Endothelial cell of umbilical vein (primary cell): ENCODE data around the gene RMC1. TPM values are rescaled to one million over a fixed set of nuclear protein-coding genes. Genes with fewer than 3 reads are reported as not detected.

Experiments used
- BruUV-seq: library from RNA; stranded (reverse); fragments of 400-500 nt; replicated peaks from 2 replicates; lab custom pipeline; 2021; lab: Mats Ljungman, UMichigan
- CTCF ChIA-PET: fragments of 300-600, 350-600 bp; sonication (Branson Sonifier 250); formaldehyde crosslinking; loops from one replicate; lab custom pipeline; 2021; ENCODE audit warnings: antibody characterized with exemption, inconsistent platforms; lab: Charles Lee
- POLR2A ChIA-PET: fragments of 300-600, 350-600 bp; sonication (Branson Sonifier 250); formaldehyde crosslinking; loops from one replicate; lab custom pipeline; 2021; ENCODE audit warnings: antibody characterized with exemption, inconsistent platforms; lab: Charles Lee
- DNase-seq: peaks from one replicate; pipeline ENCODE4 v3.0.0-alpha.2; 2011; ENCODE audit warnings: low read depth, low spot score
- FAIRE-seq: peaks from 2 replicates; lab custom pipeline; 2011; peaks lifted over from hg19 to GRCh38; lab: Jason Lieb, UNC
- H2AFZ ChIP-seq: 2 replicates; pipeline ENCODE4 v1.6.0; 2012; ENCODE audit warnings: low read depth, low read length, control low read depth, inconsistent platforms
- H3K27ac ChIP-seq: 2 replicates; pipeline ENCODE4 v1.5.1; 2011; ENCODE audit warnings: low read depth, mild to moderate bottlenecking, control low read depth, low read length, moderate library complexity; ENCODE audit not compliant: insufficient read depth
- H3K27me3 ChIP-seq, 2 experiments: 2 replicates each; pipeline versions ENCODE4 v1.6.0 to v1.6.1; 2011; ENCODE audit warnings: low read length in 2 of 2, mixed read lengths in 1 of 2; ENCODE audit not compliant: control insufficient read depth in 2 of 2, insufficient read depth in 2 of 2
- H3K36me3 ChIP-seq, 2 experiments: 2 replicates in 1 of 2; 3 replicates in 1 of 2; pipeline ENCODE4 v1.5.1; 2011; ENCODE audit warnings: low read length in 2 of 2, mild to moderate bottlenecking in 1 of 2, moderate library complexity in 1 of 2; ENCODE audit not compliant: control insufficient read depth in 2 of 2, insufficient read depth in 2 of 2; ENCODE audit errors: extremely low read depth in 1 of 2
- H3K4me1 ChIP-seq: 3 replicates; pipeline ENCODE4 v1.5.1; 2011; ENCODE audit warnings: mild to moderate bottlenecking, low read length; ENCODE audit not compliant: control insufficient read depth, insufficient read depth; ENCODE audit errors: extremely low read depth
- H3K4me2 ChIP-seq: 2 replicates; pipeline ENCODE4 v1.6.1; 2011; ENCODE audit warnings: low read length, control low read depth, mixed read lengths; ENCODE audit not compliant: insufficient read depth
- H3K4me3 ChIP-seq, 3 experiments: fragments of 200-600 bp in 1 of 3; sonication (generic), shearing (Covaris generic) in 1 of 3; replicated peaks in 1 of 3; 2 replicates each; pipeline ENCODE4 v1.5.1; 2011 to 2016; ENCODE audit warnings: control low read depth in 3 of 3, low read length in 3 of 3, mild to moderate bottlenecking in 2 of 3, inconsistent platforms in 1 of 3, low read depth in 1 of 3, moderate library complexity in 1 of 3; ENCODE audit not compliant: insufficient read depth in 1 of 3
- H3K79me2 ChIP-seq: 2 replicates; pipeline ENCODE4 v1.6.0; 2012; ENCODE audit warnings: low read length, inconsistent platforms; ENCODE audit not compliant: control insufficient read depth, insufficient read depth
- H3K9ac ChIP-seq: replicated peaks from 2 replicates; pipeline ENCODE3; 2011; ENCODE audit warnings: low read length, control low read depth; ENCODE audit not compliant: insufficient read depth; ENCODE audit errors: extremely low read depth
- H3K9me1 ChIP-seq: replicated peaks from 3 replicates; pipeline ENCODE4 v1.6.0; 2011; ENCODE audit warnings: mild to moderate bottlenecking, low read length; ENCODE audit not compliant: control insufficient read depth, insufficient read depth; ENCODE audit errors: extremely low read depth
- H3K9me3 ChIP-seq: replicated peaks from 2 replicates; pipeline ENCODE4 v1.5.1; 2012; ENCODE audit warnings: low read length, inconsistent platforms; ENCODE audit not compliant: control insufficient read depth, insufficient read depth
- H4K20me1 ChIP-seq: replicated peaks from 2 replicates; pipeline ENCODE3; 2011; ENCODE audit warnings: mild to moderate bottlenecking, low read length; ENCODE audit not compliant: control insufficient read depth, insufficient read depth; ENCODE audit errors: extremely low read depth
- EZH2 ChIP-seq: IDR thresholded peaks from 2 replicates; pipeline ENCODE4 v1.6.1; 2012; ENCODE audit warnings: borderline replicate concordance, low read depth, mild to moderate bottlenecking, moderate library complexity, low read length, inconsistent platforms; ENCODE audit not compliant: severe bottlenecking
- FOS ChIP-seq: IDR thresholded peaks from 2 replicates; pipeline ENCODE4 v1.6.1; 2011; ENCODE audit warnings: mild to moderate bottlenecking, low read length, moderate library complexity, borderline replicate concordance; ENCODE audit not compliant: insufficient read depth
- GATA2 ChIP-seq: IDR thresholded peaks from 2 replicates; pipeline ENCODE4 v1.7.0; 2011; ENCODE audit warnings: low read depth, mild to moderate bottlenecking, moderate library complexity, mixed read lengths, low read length; ENCODE audit not compliant: insufficient read length, insufficient read depth
- JUN ChIP-seq: IDR thresholded peaks from 2 replicates; pipeline ENCODE4 v1.6.1; 2011; ENCODE audit warnings: borderline replicate concordance, low read depth; ENCODE audit not compliant: insufficient read length, insufficient read depth
- MYC ChIP-seq: IDR thresholded peaks from one replicate; pipeline ENCODE4 v1.6.1; 2011; ENCODE audit warnings: mild to moderate bottlenecking, low read depth, low read length
- POLR2A ChIP-seq: IDR thresholded peaks from 2 replicates; pipeline ENCODE4 v1.6.1; 2012; ENCODE audit warnings: low read depth, mild to moderate bottlenecking, control low read depth, low read length
- POLR2AphosphoS5 ChIP-seq: IDR thresholded peaks from 2 replicates; pipeline ENCODE4 v1.6.1; 2012; ENCODE audit warnings: low read depth, mild to moderate bottlenecking, control low read depth, low read length, moderate library complexity; ENCODE audit not compliant: insufficient read depth
- dilution Hi-C: fragments of 300-500 bp; cut with MboI; formaldehyde crosslinking; loops from one replicate; pipeline ENCODE4 v1.15.0; 2019; ENCODE audit warnings: low sequenced_read_pairs; ENCODE audit not compliant: extremely low pct_ligation_motif_present
- intact Hi-C: fragments of 100-400 bp; cut with micrococcal nuclease; formaldehyde crosslinking; loops from one replicate; pipeline ENCODE4 v1.10.0; 2022
- polyA plus RNA-seq, 4 experiments: library from polyadenylated mRNA; depleted of rRNA in 3 of 4; stranded (reverse) in 3 of 4; unstranded in 1 of 4; fragments of >200 nt; gene quantifications; 2 replicates each; pipeline versions ENCODE4 v1.2.1 to v1.2.3, GENCODE V29; 2011 to 2012; ENCODE audit warnings: missing spikeins in 1 of 4
- total RNA-seq: library from RNA; stranded (reverse); gene quantifications from 2 replicates; pipeline ENCODE4 v1.2.3, GENCODE V29; 2021
- TF ChIP-seq, protein P1 (sequence below): IDR thresholded peaks from 2 replicates; pipeline ENCODE4 v1.6.1; 2011; ENCODE audit not compliant: insufficient read depth, insufficient read length
- TF ChIP-seq, protein P2 (sequence below), 2 donors: IDR thresholded peaks; 1 replicate in 1 of 2; 2 replicates in 1 of 2; pipeline ENCODE4 v1.5.1; 2011; ENCODE audit warnings: low read length in 2 of 2, mild to moderate bottlenecking in 2 of 2, moderate library complexity in 2 of 2, control low read depth in 1 of 2, inconsistent platforms in 1 of 2, low read depth in 1 of 2; ENCODE audit not compliant: insufficient read depth in 1 of 2; ENCODE audit errors: extremely low read depth in 1 of 2

The RMC1 gene
- total and polyA plus RNA-seq, 2 donors (not counting 3 experiments of a cell fraction or from before 2014, with no cell fraction given), result 26.2 to 29.7 TPM

DNA sequence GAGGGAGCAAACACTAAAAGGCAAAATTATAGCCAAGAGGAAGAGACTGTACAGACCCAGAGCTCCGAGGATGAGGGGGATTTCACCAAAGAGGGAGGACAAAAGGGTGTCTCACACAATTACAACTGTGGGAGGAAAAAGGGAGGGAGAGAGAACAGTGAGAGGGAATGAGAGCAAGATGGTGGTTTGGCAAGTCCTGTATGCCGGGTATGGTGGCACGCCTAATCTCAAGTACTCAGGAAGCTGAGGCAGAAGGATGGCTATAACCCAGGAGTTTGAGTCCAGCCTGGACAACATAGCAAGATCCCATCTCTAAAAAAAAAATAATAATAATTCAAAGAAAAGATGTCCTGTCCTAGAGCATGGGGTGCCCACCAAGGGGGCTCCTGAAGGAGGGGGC, 48.7 kb downstream of the RMC1 start:
- ChIA-PET POLR2A (no interaction called here), CTCF (interaction anchor here (0.7 to 1.3 kb wide), 2 partner anchors 10 to 151 kb away, joined by 3 to 4 read pairs; no protein-coding TSS in a partner anchor)
- Histone ChIP-seq H2AFZ (no peak overlapping the region), H3K9me3 (no peaks in the 10 kb centered on the region), H3K79me2 (no peaks in the 10 kb centered on the region), H3K36me3 (peaks cover 7 to 19% of the 10 kb centered on the region in 2 experiments), H4K20me1 (no peaks in the 10 kb centered on the region), H3K9me1 (no peaks in the 10 kb centered on the region), H3K9ac (no peak overlapping the region), H3K4me1 (no peaks in the 10 kb centered on the region), H3K4me2 (no peak overlapping the region), H3K4me3 (no peak overlapping the region), H3K27me3 (no peaks in the 10 kb centered on the region), H3K27ac (no peak overlapping the region)
- FAIRE-seq (no peak), DNase-seq (no peak)
- intact Hi-C loops (no loop called here), dilution Hi-C loops (no loop called here)
- BruUV-seq, result no TSS peak
- TF ChIP-seq POLR2A (no peak), MYC (no peak), EZH2 (no peak), FOS (no peak), POLR2AphosphoS5 (no peak)
- TF ChIP-seq, protein P1, sequence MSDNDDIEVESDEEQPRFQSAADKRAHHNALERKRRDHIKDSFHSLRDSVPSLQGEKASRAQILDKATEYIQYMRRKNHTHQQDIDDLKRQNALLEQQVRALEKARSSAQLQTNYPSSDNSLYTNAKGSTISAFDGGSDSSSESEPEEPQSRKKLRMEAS, result no peak

DNA sequence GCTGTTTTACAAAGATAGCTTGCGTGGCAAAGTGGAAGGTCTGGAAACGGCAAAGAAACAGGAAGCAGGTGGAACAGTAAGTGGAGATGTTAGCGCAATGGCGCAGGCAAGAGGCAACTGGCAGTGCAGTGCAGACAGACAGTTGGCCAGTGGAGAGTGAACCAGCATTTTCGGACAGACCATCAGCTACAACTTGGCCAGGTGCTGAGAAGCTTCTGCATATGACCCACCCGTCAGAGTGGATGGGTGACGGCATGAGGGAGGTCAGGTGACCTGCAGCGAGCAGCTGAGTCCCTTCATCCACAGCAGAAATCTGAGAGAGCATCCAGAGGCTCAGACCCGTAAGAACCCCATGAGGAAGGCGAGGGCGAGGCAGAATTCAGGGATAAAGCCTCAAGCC, 49.2 kb downstream of the RMC1 start:
- no peak overlapping the region for H3K4me2 ChIP-seq
- no peaks in the 10 kb centered on the region for H3K79me2 ChIP-seq
- H3K4me3 ChIP-seq, result no peak overlapping the region
- ChIA-PET POLR2A (no interaction called here), CTCF (interaction anchor here (0.7 to 1.3 kb wide), 2 partner anchors 9 to 151 kb away, joined by 3 to 4 read pairs; no protein-coding TSS in a partner anchor)
- H4K20me1 ChIP-seq, result no peaks in the 10 kb centered on the region
- peaks cover 7 to 19% of the 10 kb centered on the region in 2 experiments for H3K36me3 ChIP-seq
- no peaks in the 10 kb centered on the region for H3K9me3 ChIP-seq
- no peak overlapping the region for H2AFZ ChIP-seq
- H3K9me1 ChIP-seq, result no peaks in the 10 kb centered on the region
- H3K9ac ChIP-seq, result no peak overlapping the region
- no TSS peak for BruUV-seq
- no peak for DNase-seq
- dilution Hi-C loops (no loop called here), intact Hi-C loops (no loop called here)
- H3K27me3 ChIP-seq, result no peaks in the 10 kb centered on the region
- TF ChIP-seq, protein P2, sequence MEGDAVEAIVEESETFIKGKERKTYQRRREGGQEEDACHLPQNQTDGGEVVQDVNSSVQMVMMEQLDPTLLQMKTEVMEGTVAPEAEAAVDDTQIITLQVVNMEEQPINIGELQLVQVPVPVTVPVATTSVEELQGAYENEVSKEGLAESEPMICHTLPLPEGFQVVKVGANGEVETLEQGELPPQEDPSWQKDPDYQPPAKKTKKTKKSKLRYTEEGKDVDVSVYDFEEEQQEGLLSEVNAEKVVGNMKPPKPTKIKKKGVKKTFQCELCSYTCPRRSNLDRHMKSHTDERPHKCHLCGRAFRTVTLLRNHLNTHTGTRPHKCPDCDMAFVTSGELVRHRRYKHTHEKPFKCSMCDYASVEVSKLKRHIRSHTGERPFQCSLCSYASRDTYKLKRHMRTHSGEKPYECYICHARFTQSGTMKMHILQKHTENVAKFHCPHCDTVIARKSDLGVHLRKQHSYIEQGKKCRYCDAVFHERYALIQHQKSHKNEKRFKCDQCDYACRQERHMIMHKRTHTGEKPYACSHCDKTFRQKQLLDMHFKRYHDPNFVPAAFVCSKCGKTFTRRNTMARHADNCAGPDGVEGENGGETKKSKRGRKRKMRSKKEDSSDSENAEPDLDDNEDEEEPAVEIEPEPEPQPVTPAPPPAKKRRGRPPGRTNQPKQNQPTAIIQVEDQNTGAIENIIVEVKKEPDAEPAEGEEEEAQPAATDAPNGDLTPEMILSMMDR (IDR thresholded peaks at IDR 0.05; ENCODE audit: extremely low read depth in 1 of 2, insufficient read depth in 1 of 2, low read depth in 1 of 2, low read length in 2 of 2), result no peak
- no peak for TF ChIP-seq POLR2A
- no peak for TF ChIP-seq MYC
- TF ChIP-seq, protein P1, result no peak
- TF ChIP-seq GATA2, result no peak
- no peak for TF ChIP-seq JUN
- no peak for TF ChIP-seq EZH2
- H3K4me1 ChIP-seq, result no peaks in the 10 kb centered on the region
- no peak for FAIRE-seq
- H3K27ac ChIP-seq, result no peak overlapping the region
